Right ventricle myocardium inferior (tissue), 1 donor: Measurements from ENCODE around the gene ZNF273. TPM values are rescaled to one million over a fixed set of nuclear protein-coding genes. Genes with fewer than 3 reads are reported as not detected.

Experiments used
- ATAC-seq: fragments of 200-7000 bp; cut with Tn5 transposase; one replicate; pipeline ENCODE4 v1.9.1; 2020; ENCODE audit warnings: mild to moderate bottlenecking, moderate library complexity
- DNase-seq: peaks from one replicate; pipeline ENCODE4 v3.0.0; 2021; ENCODE audit errors: missing footprints
- intact Hi-C: fragments of 100-400 bp; cut with DNase I; formaldehyde crosslinking; loops from one replicate; pipeline ENCODE4 v1.11.0; 2022
- total RNA-seq: library from RNA; stranded (reverse); fragmentation: NEBNext Ultra II Directional; extraction: Animal tissue kit (Norgen Biotek cat#: 25700); gene quantifications from one replicate; pipeline ENCODE4 v1.2.1, GENCODE V29; 2021
- donor health status: DM: no; HTN: yes; CAD: no; lungs with severe emphysema.

Gene ZNF273
- total RNA-seq, 1 donor from 2014 or later, result 1.5 TPM

DNA sequence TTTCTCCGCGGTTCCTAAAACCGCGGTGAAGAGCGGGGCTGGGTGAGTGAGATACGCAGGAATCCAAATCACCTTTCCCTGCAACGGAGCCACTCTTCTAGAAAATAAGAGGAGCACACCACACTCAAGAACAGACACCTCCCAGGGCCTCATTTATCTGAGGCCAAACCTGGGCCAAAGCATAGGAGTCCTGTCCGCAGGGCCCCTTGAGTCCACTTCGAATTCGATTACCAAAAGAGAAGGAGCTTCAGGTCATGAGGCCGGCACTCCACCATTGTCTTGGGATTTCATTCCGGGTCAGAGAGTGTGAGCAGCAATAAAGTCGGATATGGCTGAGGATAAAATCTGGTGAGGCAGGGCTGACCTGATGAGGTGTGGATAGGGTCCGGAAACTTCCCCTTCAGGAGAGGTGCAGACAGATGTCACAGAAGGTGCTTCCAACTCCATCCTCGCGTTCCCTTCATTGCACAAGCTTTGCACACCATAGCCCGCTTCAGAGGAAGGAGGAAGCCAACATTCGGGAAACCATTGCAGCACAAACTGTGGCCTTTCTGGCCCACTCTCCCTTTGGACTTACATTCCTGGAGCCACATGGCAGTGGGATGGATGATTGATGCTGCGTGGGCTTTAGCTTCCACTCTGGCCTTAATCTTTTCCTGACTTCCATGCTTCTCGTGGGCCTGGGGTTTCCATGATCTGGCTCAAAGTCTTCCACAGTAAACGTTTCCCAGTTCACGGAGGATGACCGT lies 27.2 kb upstream of the ZNF273 start:
- intact Hi-C loops, result no loop called here
- no peak for DNase-seq
- ATAC-seq, result no peak

DNA sequence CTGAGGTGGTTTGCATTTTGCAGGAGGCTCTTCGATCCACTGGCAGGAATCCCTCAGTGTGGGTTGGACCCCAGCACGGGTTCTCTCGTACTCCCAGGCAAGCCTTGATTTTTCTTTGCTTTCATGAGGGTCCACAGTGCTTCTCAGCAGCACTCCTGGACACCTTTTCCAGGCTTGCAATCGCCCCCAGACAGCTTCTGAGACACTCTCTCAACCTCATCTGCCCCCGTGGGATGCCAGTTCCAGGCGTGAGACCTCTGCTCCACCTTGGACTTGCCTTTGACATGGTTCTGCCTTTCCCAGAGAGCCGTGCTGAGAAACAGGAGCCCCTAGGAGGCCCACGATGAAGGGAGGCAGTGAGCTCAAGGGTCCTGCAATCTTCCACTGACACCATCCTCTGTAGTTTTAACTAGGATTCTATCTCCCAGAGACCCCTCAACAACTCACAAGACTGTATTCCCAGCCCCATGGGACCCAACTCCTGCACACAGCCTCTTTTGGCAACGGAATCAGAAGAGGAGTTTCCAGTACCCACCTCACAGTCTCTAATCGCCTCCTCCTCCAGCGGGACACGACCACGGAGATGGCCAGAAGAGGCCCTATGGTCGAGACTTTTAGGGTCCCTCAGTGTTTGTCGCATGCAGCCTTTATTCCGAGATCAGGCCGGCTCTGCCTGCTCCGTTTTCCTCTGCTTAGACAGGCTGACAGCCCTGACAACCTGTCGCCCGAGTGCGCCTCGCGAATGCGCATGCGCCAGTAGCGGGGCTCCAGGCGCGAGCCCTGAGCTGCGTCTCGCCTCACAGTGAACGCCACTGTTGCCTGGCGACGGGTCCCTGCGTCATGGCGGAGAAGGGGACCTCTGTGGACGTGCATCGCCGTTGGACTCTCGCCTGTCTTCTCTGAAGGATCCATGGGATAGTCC lies 26.0 kb upstream of the ZNF273 start:
- ATAC-seq (peak; percentile 72), DNase-seq (no peak)
- intact Hi-C loops, result no loop called here

DNA sequence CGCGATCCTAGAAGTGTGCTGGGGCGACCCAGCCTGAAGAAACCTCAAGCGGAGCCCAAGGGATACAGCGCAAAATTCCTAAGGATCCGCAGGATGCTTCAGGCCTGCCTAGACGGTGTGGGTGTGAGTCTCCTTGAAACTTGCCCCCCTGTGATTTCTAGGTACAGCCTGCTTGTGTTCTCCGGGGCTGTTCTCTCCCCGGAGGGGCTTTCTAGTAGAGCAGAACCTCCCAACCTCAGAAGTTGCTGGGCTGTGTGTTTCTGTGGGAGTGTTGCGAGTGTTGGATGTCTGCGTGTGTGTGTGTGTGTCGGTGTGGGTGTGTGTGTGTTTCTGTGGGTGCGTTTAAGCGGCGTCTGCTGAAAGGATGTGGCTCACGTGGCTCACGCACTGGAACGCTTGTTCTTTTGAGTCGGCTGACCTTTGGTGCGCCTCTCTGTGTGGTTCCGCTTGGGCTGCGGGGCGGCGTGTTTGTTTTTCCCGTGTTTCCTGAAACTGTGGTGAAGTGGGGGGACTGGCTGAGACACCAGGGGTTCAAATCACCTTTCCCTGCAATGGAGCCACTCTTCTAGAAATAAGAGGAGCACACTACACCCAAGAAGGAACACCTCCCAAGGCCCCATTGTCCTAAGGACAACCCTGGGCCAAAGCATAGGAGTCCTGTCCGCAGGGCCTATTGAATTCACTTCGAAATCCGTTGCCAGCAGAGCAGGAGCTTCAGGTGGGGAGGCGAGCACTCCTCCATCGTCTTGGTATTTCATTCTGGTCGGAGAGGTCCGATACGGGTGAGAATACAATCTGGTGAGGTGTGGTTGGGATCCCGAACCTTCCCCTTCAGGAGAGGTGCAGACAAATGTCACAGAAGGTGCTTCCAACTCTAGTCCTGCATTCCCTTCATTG lies 25.1 kb upstream of the ZNF273 start:
- intact Hi-C loops, result no loop called here
- DNase-seq (no peak), ATAC-seq (no peak)

DNA sequence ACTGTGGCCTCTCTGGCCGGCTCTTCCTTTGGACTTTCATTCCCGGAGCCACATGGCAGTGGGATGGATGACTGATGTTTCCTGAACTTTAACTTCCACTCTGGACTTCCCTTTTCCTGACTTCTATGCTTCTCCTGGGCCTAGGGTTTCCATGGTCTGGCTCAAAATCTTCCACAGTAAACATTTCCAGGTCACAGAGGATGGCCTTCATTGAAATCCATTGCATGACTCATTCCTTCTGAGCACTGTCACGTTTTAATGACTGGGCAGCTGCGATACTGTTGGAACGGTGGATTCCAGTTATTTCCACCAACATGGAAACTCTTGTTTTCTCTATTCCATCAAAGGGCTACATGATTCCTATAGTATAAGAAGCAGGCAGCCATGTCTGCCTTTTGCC lies 24.4 kb upstream of the ZNF273 start:
- DNase-seq, result no peak
- intact Hi-C loops, result no loop called here
- ATAC-seq, result no peak

DNA sequence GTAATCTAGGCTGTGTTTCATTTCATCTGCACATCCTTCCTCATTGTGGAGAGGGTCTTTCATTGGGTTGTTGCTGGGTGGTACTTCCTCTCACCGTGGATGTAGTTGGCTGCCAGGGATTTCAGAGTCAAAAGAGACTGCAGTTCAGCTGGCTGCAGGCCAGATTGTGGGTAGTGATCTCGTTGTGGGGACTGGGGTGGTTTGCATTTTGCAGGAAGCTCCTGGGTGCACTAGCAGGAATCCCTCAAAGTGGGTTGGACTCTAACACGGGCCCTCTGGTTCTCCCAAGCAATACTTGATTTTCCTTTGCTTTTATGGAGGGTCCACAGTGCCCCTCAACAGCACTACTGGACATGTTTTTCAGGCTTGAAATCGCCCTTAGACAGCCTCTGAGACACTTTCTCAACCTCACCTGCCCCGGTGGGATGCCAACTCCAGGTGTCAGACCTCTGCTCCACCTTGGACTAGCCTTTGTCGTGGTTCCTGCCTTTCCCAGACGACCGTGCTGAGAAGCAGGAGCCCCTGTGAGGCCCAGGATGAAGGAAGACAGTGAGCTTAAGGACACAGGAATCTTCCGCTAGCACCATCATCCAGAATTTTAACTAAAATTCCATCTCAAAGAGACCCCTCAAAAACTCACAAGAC lies 23.9 kb upstream of the ZNF273 start:
- ATAC-seq (no peak), DNase-seq (no peak)
- intact Hi-C loops, result no loop called here

DNA sequence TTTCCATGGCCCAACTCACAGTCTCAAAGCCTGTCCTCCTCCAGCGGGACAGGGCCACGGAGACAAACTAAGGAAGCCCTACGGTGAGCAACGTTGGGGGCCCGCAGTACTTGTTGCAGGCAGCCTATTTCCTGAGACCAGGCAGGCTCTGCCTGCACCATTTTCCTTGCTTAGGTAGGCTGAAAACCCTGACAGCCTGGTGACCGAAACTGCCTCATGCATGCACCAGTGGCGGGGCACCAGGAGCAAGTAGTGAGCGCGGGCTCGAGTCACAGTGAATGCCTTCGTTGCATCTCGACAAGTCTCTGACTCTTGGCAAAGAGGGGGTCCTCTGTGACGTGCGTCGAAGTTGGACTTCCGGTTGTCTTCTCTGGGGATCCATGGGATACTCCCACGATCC lies 23.3 kb upstream of the ZNF273 start:
- no peak for DNase-seq
- ATAC-seq, result no peak

DNA sequence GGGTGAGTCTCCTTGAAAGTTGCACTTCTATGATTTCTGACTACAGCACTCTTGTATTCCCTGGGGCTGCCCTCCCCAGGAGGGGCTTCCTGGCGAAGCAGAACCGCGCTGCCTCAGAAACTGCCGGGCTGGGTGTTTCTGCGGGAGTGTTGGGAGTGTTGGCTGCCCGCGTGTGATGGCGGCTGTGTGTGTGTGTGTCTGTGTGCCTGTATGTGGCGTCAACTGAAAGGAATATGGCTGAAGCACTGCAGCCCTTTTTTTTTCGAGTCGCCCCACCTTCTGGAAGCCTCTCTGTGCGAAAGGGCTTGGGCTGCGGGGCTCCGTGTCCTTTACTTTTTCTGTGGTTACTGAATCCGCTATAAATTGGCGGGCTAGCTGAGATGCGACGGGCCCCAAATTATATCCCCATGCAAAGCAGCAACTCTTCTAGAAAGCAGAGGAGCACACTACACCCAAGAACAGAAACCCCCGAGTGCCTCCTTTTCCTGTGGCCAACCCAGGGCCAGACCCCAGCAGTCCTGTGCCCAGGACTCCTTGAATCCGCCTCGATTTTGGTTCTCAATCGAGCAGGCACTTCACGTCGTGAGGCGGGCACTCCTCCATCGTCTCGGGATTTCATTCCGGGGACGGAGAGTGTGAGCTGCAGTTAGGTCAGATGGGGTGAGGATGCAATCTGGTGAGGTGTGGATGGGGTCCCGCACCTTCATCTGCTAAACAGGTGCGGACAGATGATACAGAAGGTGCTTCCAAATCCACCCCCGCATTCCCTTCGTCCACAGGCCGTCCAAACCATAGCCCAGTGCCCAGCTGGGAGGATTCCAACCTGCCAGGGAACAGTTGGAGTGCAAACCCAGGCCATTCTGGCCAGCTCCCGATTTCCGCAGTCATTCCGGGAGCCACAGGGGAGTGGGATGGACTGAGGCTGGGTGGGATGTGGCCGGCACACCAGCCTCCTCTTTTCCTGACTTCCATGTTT lies 22.5 kb upstream of the ZNF273 start:
- no peak for ATAC-seq
- intact Hi-C loops, result no loop called here

More for the DNA sequence above, 23.3 kb upstream of the ZNF273 start:
- intact Hi-C loops, result no loop called here

DNA sequence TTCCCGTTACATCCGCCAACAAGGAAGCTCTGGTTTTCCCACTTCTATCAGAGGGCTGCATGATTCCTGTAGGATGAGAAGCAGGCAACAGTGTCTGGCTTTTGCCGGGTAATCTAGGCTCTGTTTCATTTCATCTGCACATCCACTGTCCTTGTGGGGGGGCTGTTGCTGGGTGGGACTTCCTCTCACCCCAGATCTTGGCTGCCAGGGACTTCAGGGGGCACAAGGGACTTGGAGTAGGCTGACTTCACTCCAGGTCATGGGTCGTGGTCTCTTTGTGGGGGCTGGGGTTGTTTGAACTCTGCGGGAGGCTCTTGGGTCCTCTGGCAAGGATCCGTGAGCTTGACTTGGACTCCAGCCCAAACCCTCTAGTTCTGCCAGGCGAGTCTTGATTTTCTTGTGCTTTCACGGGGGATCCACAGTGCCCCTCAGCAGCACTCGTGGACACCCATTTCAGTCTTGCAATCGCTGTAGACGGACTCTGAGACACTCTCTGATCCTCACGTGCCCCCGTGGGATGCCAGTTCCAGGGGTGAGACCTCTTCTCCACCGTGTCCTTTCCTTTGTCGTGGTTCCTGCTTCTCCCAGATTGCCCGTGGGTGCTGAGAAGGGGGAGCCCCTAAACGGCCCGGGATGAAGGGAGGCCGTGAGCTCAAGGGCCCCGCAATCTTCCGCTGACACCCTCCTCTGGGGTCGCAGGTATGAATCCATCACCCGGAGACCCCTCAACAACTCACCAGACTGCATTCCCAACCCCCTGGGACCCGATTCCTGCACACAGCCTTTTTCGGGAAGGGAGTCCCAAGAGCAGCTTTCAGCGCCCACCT lies 21.4 kb upstream of the ZNF273 start:
- no peak for DNase-seq
- intact Hi-C loops, result no loop called here
- no peak for ATAC-seq

More for the DNA sequence above, 22.5 kb upstream of the ZNF273 start:
- no peak for DNase-seq

DNA sequence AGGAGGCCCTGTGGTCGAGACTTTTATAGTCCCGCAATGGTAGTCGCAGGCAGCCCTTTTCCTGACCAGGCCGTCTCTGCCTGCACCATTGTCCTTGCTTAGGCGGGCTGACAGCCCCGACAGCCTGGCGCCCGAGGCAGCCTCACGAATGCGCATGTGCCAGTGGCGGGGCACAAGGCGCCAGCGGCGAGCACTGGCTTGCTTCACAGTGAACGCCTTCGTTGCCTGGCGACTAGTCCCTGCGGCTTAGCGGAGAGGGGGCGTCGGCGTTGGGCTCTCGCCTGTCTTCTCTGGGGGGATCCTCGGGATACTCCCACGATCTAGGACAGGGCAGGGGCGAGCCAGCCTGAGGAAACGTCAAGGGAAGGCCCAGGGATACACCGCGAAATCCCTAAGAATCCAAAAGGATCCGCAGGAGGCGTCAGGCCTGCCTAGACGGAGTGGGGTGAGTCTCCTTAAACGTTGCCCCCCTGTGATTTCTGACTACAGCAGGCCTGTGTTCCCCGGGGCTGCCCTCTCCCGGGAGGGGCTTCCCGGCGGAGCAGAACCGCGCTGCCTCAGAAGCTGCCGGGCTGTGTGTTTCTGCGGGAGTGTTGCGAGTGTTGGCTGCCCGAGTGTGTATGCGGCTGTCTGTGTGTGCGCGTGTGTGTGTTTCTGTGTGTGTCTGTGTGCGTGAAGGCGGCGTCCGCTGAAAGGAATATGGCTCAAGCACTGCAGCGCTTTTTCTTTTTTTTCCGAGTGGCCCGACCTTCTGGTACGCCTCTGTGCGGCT lies 20.5 kb upstream of the ZNF273 start:
- ATAC-seq, result peak; percentile 93
- intact Hi-C loops, result no loop called here

DNA sequence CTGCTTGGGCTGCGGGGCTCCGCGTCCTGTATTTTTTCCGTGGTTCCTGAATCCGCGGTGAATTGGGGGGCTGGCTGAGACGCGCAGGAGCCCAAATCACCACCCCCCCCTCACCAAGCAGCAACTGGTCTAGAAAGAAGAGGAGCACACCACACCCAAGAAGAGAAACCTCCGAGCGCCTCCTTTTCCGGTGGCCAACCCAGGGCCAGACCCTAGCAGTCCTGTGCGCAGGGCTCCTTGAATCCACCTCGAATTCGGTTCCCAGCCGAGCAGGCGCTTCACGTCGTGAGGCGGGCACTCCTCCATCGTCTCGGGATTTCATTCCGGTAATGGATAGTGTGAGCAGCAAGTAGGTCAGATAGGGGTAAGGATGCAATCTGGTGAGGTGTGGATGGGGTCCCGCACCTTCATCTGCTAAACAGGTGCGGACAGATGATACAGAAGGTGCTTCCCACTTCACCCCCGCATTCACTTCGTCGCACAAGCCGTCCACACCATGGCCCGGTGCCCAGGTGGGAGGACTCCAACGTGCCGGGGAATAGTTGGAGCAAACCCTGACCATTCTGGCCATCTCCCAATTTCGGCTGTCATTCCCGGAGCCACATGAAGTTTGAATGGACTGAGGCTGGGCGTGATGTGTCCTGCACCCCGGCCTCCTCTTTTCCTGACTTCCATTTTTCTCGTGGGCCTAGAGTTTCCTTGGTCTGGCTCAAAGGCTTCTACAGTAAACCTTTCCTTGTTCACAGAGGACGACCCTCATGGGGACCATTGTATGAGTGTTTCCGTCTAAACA lies 19.8 kb upstream of the ZNF273 start:
- DNase-seq (no peak), ATAC-seq (no peak)
- intact Hi-C loops, result no loop called here

More for the DNA sequence above, 20.5 kb upstream of the ZNF273 start:
- DNase-seq, result peak; percentile 86

DNA sequence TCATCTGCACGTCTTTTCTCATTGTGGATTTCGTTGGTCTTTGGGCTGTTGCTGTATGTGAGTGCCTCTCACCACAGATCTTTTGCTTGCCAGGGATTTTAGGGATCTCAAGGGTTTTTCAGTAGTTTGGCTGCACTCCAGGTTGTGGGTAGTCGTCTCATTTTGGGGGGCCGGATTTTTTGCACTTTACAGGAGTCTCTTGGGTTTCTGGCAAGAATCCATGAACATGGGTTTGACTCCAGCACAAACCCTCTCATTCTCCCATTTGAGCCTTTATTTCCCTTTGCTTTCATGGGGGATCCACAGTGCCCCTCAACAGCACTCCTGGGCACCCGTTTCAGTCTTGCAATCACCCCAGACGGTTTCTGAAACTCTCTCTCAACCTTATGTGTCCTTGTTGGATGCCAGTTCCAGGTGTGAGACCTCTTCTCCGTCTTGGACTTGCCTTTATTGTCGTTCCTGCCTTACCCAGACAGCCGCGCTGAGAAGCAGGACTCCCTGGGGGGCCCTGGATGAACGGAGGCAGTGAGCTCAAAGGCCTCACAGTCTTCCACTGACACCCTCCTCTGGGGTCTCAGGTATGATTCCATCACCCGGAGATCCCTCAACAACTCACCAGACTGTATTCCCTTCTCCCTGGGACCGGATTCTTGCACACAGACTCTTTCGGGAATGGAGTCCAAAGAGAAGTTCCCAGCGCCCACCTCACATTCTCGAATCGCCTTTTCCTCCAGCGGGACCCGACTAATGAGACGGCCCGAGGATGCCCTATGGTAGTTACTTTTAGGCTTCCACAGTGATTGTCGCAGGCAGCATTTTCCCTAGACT lies 18.8 kb upstream of the ZNF273 start:
- intact Hi-C loops, result no loop called here
- DNase-seq (no peak), ATAC-seq (no peak)

DNA sequence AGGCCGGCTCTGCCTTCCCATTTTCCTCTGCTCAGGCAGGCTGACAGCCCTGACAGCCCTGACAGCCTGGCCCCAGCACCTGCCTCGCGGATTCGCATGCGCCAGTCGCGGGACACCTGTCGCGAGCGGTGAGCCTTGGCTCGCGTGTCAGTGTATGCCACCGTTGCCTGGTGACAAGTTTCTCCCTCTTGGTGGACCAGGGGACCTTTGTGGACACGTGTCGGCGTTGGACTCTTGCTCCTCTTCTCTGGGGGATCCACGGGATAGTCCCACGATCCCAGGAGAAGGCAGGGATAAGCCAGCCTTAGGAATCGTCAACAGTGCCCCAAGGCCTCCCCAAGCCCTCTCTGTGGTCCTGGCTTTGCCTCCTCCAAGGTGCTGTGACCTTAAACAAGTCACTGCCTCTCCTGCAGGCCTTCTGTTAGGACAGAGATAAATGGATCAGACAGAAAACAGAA lies 18.1 kb upstream of the ZNF273 start:
- DNase-seq, result no peak
- ATAC-seq, result no peak
- intact Hi-C loops, result no loop called here

DNA sequence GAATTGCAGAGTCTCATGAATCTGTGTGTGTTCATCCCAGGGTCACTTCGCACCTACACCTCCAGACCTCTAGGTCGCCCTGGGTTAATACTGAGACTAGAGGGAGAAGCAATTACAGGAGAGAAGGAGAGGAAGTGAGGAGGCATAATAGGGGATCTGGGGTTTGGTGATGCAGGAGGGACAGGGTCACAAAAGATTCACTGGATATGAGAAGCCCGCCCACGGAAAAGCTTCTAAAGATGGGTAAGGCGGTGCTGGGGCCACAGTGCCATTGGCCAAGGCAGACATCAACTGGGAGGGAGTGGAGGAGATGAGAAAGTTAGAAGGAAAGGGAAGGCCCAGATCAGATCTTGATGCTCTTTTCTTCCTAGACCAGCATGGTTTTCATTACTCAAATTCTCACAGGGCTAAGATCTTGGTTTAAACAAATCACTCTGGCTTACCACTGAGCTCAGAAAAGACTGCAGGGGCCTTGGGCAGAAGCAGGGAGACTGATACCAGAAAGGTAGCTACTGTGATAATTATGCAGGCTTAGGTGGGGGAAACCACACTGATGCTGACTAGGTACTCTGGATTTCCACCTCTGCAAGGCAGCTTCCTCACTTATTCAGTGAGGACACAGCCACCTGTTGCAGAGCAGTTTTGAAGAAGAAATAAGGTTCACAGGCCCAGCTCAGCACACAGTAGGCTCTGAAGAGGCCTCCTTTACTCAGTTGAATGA lies 17.4 kb upstream of the ZNF273 start:
- intact Hi-C loops, result no loop called here
- no peak for DNase-seq

More for the DNA sequence above, 17.4 kb upstream of the ZNF273 start:
- ATAC-seq, result no peak
